Right ventricle myocardium superior (tissue), 1 donor: ENCODE data around the gene TSPAN11. TPM values are rescaled to one million over a fixed set of nuclear protein-coding genes. Genes with fewer than 3 reads are reported as not detected.

ENCODE experiments used
- ATAC-seq: fragments of 200-7000 bp; cut with Tn5 transposase; one replicate; pipeline ENCODE4 v1.9.1; 2020; ENCODE audit warnings: mild to moderate bottlenecking; ENCODE audit not compliant: poor library complexity
- DNase-seq: peaks from one replicate; pipeline ENCODE4 v3.0.0-alpha.2; 2020
- intact Hi-C: fragments of 100-400 bp; cut with DNase I; formaldehyde crosslinking; loops from one replicate; pipeline ENCODE4 v1.11.2; 2022
- total RNA-seq: library from RNA; stranded (reverse); fragmentation: NEBNext Ultra II Directional; extraction: Animal tissue kit (Norgen Biotek cat#: 25700); gene quantifications from one replicate; pipeline ENCODE4 v1.2.1, GENCODE V29; 2021
- donor health status: DM: no; HTN: yes; CAD: no; lungs with severe emphysema.

Gene TSPAN11
- total RNA-seq, 1 donor from 2014 or later = 1.9 TPM

GRCh38 chr12:30992381-30992780 is 65.8 kb downstream of the TSPAN11 start:
- DNase-seq = no peak
- no peak for ATAC-seq
- intact Hi-C loops = no loop called here

DNA sequence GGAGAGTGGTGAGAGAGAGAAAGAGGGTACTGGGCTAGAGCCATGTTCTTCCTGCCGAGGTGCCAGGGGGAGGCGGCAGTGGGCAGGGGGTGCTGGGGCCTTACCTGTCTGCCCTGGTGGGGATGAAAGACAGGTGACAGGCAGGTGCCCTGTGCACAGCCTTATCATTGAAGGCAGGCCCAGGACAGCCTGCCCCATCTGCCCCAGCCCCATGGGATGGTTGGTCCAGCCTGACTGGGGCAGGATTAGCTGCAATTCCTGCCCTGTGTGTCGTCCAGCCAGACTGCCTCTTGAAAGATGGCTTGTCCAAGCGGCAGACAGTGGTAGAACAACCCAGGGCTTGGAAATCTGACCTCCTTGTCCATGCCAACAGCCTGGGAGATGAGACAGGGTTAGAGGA is 67.2 kb downstream of the TSPAN11 start:
- ATAC-seq = no peak
- peak; percentile 10 for DNase-seq
- intact Hi-C loops = no loop called here

GRCh38 chr12:30994274-30994673 is 67.7 kb downstream of the TSPAN11 start:
- DNase-seq (peak; percentile 44), ATAC-seq (peak; percentile 34)
- intact Hi-C loops = no loop called here

GRCh38 chr12:30996255-30996654 is 69.7 kb downstream of the TSPAN11 start:
- intact Hi-C loops = no loop called here
- ATAC-seq (no peak), DNase-seq (peak; percentile 10)

DNA sequence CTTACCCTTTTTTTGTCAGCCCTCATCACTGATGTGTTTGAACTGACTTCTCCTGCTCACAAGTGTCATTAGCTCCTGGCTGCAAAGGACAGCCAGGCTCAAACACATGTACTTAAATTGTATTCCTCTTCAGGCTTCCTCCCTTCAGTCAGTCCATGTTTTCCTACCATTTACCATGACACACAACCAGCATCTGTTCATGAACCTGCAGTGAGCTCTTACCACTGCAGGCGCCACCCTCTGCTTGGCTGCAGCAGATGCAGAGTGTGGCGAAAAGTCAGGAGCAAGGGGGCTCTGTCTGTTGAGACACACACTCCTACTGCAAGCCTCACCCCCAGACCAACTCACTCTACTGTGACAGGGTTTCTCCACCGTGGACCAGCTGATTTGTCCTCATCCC is 70.2 kb downstream of the TSPAN11 start:
- DNase-seq (no peak), ATAC-seq (no peak)
- intact Hi-C loops = no loop called here

GRCh38 chr12:30997685-30998440 is 71.3 kb downstream of the TSPAN11 start:
- peak; percentile 12 for DNase-seq
- ATAC-seq = no peak
- intact Hi-C loops = no loop called here

DNA sequence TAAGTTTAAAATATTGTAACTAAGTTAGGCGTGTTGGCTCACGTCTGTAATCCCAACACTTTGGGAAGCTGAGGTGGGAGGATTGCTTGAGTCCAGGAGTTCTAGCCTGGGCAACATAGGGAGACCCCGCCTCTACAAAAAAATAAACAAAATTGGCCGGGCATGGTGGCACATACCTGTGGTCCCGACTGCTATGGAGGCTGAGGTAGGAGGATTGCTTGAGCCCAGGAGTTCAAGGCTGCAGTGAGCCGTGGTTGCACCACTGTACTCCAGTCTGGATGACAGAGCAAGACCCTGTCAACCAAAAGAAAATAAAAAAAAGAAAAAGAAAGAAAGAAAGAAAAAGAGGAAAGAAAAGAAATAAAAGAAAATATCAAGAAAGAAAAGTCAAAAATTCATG is 72.5 kb downstream of the TSPAN11 start:
- intact Hi-C loops = no loop called here
- peak; percentile 16 for DNase-seq
- ATAC-seq = no peak

GRCh38 chr12:30999723-31000122 is 73.2 kb downstream of the TSPAN11 start:
- DNase-seq (no peak), ATAC-seq (no peak)
- intact Hi-C loops = no loop called here

- DNase-seq (peak; percentile 11), ATAC-seq (no peak)
- intact Hi-C loops = no loop called here
These were observed 74.2 kb downstream of the TSPAN11 start for GRCh38 chr12:31000751-31001150.

DNA sequence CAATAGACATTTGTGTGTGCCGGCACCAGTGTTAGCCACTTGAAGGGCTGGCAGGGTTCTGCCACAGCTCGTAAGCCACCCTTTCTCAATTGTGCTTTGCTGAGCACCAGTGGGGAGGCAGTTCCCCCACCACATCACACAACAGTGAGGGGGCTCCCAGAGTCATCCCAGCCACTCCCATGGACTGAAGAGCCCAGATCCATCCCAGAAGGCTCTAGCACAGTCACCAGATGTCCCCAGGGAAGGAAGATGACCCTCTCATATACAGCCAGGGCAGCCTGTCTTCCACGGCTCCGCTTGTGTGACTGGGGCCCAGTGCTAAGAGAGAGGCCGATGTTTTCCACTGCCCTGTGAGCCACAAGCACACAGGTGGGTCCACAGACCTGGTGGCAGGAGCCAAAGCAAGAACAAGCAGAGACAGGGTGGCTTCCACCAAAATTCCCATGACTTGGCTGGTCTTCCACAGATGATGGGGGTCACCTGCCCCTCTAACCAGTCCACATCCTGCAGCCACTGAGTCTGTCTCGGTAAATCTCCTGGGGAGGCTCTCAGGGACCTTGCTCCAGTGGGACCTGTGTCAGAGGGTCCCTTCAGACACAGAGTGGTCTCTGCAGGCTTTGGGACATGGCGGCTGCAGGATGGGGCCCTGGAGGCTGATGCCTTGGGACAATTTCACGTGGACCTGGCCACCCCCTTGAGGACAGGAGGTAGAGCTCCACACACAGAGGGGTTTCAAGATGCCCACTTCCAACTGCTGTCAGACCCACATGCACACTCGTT is 75.2 kb downstream of the TSPAN11 start:
- intact Hi-C loops = no loop called here
- no peak for ATAC-seq
- peak; percentile 30 for DNase-seq

- intact Hi-C loops = no loop called here
- no peak for ATAC-seq
- DNase-seq = peak; percentile 12
These were observed 75.8 kb downstream of the TSPAN11 start for GRCh38 chr12:31002361-31002725.

- ATAC-seq (no peak), DNase-seq (no peak)
- intact Hi-C loops = no loop called here
These were observed 76.5 kb downstream of the TSPAN11 start for GRCh38 chr12:31002999-31003398.

DNA sequence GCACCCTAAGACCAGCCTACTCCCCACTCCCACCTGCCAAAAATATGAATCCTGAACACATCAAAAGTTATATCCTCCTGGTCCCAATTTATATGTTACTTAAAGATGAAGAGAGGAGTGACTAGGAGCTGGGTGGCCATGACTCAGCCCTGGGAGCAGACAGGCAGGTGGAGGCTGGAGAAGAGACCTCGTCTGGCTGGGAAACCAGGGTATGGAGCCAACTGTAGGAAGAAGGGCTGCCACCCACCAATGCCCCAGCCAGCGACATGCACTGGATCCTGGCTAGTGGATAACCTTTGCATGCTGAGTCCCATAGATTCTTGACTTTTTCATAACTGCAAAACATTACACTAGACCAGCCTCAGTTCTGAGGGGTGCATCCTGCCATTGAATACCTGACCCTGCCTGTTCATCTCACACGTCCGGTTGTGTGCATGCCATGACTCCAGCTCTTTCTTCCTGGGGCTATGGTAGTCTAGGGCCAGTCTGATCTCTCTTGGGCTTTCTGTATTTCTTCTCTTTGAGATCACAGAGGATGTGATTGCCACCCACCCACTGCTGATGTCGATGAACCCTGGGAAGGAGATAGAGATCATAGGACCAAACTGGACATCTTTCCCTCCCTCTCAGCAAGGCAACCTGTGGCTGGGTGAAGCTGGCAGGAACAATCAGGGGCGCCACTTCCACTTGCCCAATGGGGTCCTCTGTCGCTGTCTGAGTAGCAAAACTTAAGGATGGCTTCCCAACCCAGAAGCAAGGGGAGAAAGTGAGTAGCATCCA is 77.5 kb downstream of the TSPAN11 start:
- ATAC-seq = no peak
- intact Hi-C loops = no loop called here
- peak; percentile 4 for DNase-seq

DNA sequence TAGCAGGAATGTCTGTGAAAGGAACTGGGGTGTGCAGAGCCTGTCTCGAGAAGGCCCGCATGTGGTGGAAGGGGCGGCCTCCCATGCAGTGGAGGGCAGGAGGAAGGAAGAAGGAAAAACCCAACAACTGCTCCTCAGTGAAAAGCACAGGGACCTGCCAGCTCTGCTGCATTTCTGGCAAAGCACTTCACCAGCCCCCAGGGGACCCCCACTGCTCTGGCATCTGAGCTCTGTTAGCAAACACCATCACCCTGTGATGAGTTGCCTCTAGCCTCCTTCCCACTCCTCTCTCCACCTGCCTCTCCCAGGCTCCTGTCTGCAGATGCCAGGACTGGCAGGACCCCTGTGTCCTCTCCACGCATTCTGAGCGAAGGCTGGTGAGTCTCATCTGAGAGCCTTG is 78.1 kb downstream of the TSPAN11 start:
- DNase-seq (peak; percentile 16), ATAC-seq (no peak)
- intact Hi-C loops = no loop called here

- ATAC-seq (no peak), DNase-seq (peak; percentile 24)
- intact Hi-C loops = no loop called here
These were observed 78.9 kb downstream of the TSPAN11 start for GRCh38 chr12:31005256-31005943.

DNA sequence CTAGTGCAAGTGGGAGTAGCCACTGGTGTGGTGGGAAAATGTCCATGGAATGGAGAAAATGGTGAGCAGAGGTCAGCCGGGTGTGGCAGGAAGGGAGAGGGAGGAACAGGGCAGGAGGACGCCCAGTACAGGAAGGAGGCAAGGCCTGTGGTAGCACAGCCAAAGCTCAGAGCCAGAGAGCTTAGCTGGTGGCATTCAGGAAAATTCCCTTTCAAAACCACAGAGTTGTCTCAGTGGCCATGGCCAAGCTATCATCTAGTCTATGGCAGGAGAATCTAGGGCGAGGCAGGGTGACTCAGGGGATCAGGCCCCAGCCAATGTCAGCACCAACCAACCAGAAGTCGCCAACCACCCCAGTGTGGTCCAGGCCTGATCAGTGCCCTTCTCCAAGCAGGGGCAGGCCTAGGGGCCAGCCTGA is 79.4 kb downstream of the TSPAN11 start:
- DNase-seq (peak; percentile 20), ATAC-seq (no peak)
- intact Hi-C loops = no loop called here

GRCh38 chr12:31006416-31007152 is 80.0 kb downstream of the TSPAN11 start:
- ATAC-seq (no peak), DNase-seq (peak; percentile 6)
- intact Hi-C loops = no loop called here

DNA sequence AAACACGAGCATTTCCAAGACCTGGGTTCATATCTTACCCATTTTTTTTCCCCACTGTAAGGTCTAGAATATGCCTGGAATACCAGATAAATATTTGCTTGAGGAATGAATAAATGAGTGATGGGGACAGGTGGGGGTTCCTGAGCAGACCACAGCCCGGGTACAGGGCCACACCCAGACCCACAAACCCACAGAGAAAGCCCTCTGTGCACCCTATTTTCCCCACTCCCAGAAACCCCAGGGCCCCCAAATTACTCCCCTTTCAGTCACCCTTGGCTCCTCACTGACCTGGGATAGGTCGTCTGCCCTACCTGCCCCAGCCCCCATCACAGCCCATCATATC is 80.6 kb downstream of the TSPAN11 start:
- ATAC-seq = no peak
- peak; percentile 0 for DNase-seq
- intact Hi-C loops = no loop called here
